K562 (cell line): Measurements from ENCODE around the gene SLC2A6. TPM values are rescaled to one million over a fixed set of nuclear protein-coding genes. Genes with fewer than 3 reads are reported as not detected.

ENCODE experiments used
- ARHGAP35 ChIP-seq: fragments of 450-650 bp; IDR thresholded peaks from 2 replicates; pipeline ENCODE4 v1.6.1; 2018; ENCODE audit not compliant: partially characterized antibody
- ARID1B ChIP-seq: fragments of 450-650 bp; IDR thresholded peaks from 2 replicates; pipeline ENCODE4 v1.6.1; 2016; ENCODE audit warnings: antibody characterized with exemption, mild to moderate bottlenecking, inconsistent platforms
- BDP1 ChIP-seq: IDR thresholded peaks from 3 replicates; pipeline ENCODE4 v1.6.1; 2011; ENCODE audit not compliant: insufficient read length, insufficient read depth
- BHLHE40 ChIP-seq: IDR thresholded peaks from 2 replicates; pipeline ENCODE4 v1.6.1; 2011; ENCODE audit warnings: low read length, improper control_type of control experiment
- CREB1 ChIP-seq, 2 experiments: sonication (generic) in 1 of 2; formaldehyde crosslinking in 1 of 2; IDR thresholded peaks; 2 replicates each; pipeline versions ENCODE4 v1.6.1 to v1.8.0; 2012 to 2022; ENCODE audit warnings: inconsistent platforms in 1 of 2, mild to moderate bottlenecking in 1 of 2, missing genetic modification reagents in 1 of 2, moderate library complexity in 1 of 2
- DNMT1 ChIP-seq: fragments of 450-650 bp; IDR thresholded peaks from 2 replicates; pipeline ENCODE4 v1.6.1; 2016; ENCODE audit warnings: antibody characterized with exemption, mild to moderate bottlenecking
- HMBOX1 ChIP-seq: sonication (generic); IDR thresholded peaks from 2 replicates; pipeline ENCODE4 v1.6.1; 2016
- KLF1 ChIP-seq: fragments of 450-650 bp; IDR thresholded peaks from 2 replicates; pipeline ENCODE4 v1.6.1; 2016; ENCODE audit warnings: missing genetic modification characterization, missing compliant biosample characterization
- L3MBTL2 ChIP-seq: fragments of 450-650 bp; IDR thresholded peaks from 2 replicates; pipeline ENCODE4 v1.6.1; 2016; ENCODE audit warnings: mild to moderate bottlenecking, moderate library complexity
- LCOR ChIP-seq: sonication (generic); formaldehyde crosslinking; IDR thresholded peaks from 2 replicates; pipeline ENCODE4 v1.8.0; 2022; ENCODE audit warnings: mild to moderate bottlenecking, missing genetic modification reagents
- SMAD3 ChIP-seq: fragments of 450-650 bp; formaldehyde crosslinking; conservative IDR thresholded peaks from 2 replicates; pipeline ENCODE4 v1.4.0; 2020; ENCODE audit warnings: mild to moderate bottlenecking
- SP1 ChIP-seq: sonication (generic); formaldehyde crosslinking; IDR thresholded peaks from 2 replicates; pipeline ENCODE4 v1.8.1; 2022; ENCODE audit warnings: mild to moderate bottlenecking, missing genetic modification reagents
- TAF1 ChIP-seq: IDR thresholded peaks from 2 replicates; pipeline ENCODE4 v1.6.1; 2011; ENCODE audit warnings: mild to moderate bottlenecking, low read length, moderate library complexity; ENCODE audit not compliant: insufficient read depth, control insufficient read depth, severe bottlenecking; ENCODE audit errors: extremely low read depth
- TCF3 ChIP-seq: sonication (generic); formaldehyde crosslinking; IDR thresholded peaks from 2 replicates; pipeline ENCODE4 v1.4.0; 2020; ENCODE audit warnings: mild to moderate bottlenecking, missing genetic modification reagents
- TEAD4 ChIP-seq, 2 experiments: sonication (generic) in 1 of 2; formaldehyde crosslinking in 1 of 2; IDR thresholded peaks; 2 replicates each; pipeline versions ENCODE4 v1.6.1 to v1.8.0; 2012 to 2022; ENCODE audit warnings: borderline replicate concordance in 1 of 2, inconsistent platforms in 1 of 2, low read length in 1 of 2, mild to moderate bottlenecking in 1 of 2, missing genetic modification reagents in 1 of 2
- ZBTB1 ChIP-seq: sonication (generic); formaldehyde crosslinking; IDR thresholded peaks from 2 replicates; pipeline ENCODE4 v1.8.1; 2023; ENCODE audit warnings: missing genetic modification reagents, low read depth, mild to moderate bottlenecking, borderline replicate concordance
- ZNF609 ChIP-seq: sonication (generic); formaldehyde crosslinking; IDR thresholded peaks from 2 replicates; pipeline ENCODE4 v1.8.1; 2023; ENCODE audit warnings: missing genetic modification reagents, mild to moderate bottlenecking, borderline replicate concordance
- ZNF830 ChIP-seq: fragments of 250-450 bp; sonication (Bioruptor Pico); IDR thresholded peaks from 2 replicates; pipeline ENCODE4 v1.5.0; 2021; ENCODE audit warnings: mild to moderate bottlenecking
- polyA plus RNA-seq, 8 experiments: library from polyadenylated mRNA; depleted of rRNA in 4 of 8; stranded (reverse) in 5 of 8; unstranded in 3 of 8; fragments of >200 nt; fragmentation: Nextera tagmentation in 2 of 8; fragmentation: Illumina TruSeq in 1 of 8; extraction: Ambion mirVana in 2 of 8; extraction: Trizol in 1 of 8; gene quantifications; 2 replicates each; pipeline versions ENCODE4 v1.2.1 to v1.2.3, GENCODE V29; 2011 to 2014; ENCODE audit warnings: inconsistent platforms in 1 of 8, missing spikeins in 1 of 8
- total RNA-seq, 7 experiments: library from RNA; depleted of rRNA in 6 of 7; stranded (reverse); fragments of >200 nt in 6 of 7; fragmentation: Illumina TruSeq in 2 of 7; extraction: Trizol in 2 of 7; gene quantifications; 2 replicates each; pipeline versions ENCODE4 v1.2.1 to v1.2.3, GENCODE V29; 2011 to 2021; ENCODE audit warnings: low replicate concordance in 1 of 7
- TF ChIP-seq, protein P1 (sequence below), 2 experiments: IDR thresholded peaks; 2 replicates each; pipeline ENCODE4 v1.6.1; 2011; ENCODE audit warnings: borderline replicate concordance in 1 of 2, control low read depth in 1 of 2, low read depth in 1 of 2, low read length in 1 of 2, mild to moderate bottlenecking in 1 of 2, mixed read lengths in 1 of 2, moderate library complexity in 1 of 2; ENCODE audit not compliant: insufficient read depth in 1 of 2, insufficient read length in 1 of 2, poor library complexity in 1 of 2, severe bottlenecking in 1 of 2; ENCODE audit errors: extremely low read depth in 1 of 2
- TF ChIP-seq, protein P2 (sequence below): sonication (generic); formaldehyde crosslinking; IDR thresholded peaks from 2 replicates; pipeline ENCODE4 v1.8.1; 2023; ENCODE audit warnings: mild to moderate bottlenecking, missing genetic modification reagents, moderate library complexity

Gene SLC2A6
- total and polyA plus RNA-seq, 9 of the 15 experiments (the other 6 are each of a cell fraction or from before 2014, with no cell fraction given), result 0.04 to 0.38 (median 0.09) TPM; not detected in 3

DNA sequence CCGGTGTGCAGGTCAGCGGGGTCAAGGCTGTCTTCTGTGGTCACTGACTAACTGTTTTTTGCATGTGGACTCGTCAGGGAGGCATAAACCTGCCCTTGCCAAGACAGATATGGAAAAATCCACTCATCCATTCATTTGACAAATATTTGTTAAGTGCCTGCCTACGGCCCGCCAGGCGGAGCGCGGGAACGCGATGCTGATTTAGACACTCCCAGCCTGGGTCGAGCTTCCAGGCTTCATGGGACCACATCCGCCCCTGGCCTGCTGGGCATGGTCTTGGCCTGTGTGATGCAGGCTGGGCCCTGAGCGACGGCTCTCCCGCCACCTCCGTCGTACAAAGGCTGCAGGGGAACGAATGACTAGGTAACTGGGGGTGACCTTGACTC, 27.7 kb upstream of the SLC2A6 start (continued):
- 0 out of 2 replicates have a peak, but pooled peaks have one; percentile 45 for TF ChIP-seq ZNF609 (CRISPR knock-in tag)
- TF ChIP-seq BDP1, result no peak
- peak; percentile 60; the same call in 1 of the 2 replicates for TF ChIP-seq TCF3 (CRISPR knock-in tag)
- TF ChIP-seq CREB1 (IDR thresholded peaks at IDR 0.05), result no peak
- no peak for TF ChIP-seq CREB1 (CRISPR knock-in tag; IDR thresholded peaks at IDR 0.05)
- peak; percentile 57 for TF ChIP-seq BHLHE40
- TF ChIP-seq ARHGAP35, result no peak
- TF ChIP-seq TEAD4 (IDR thresholded peaks at IDR 0.05; ENCODE audit: low read length), result peak; percentile 50; the same call in 1 of the 2 replicates
- TF ChIP-seq TEAD4 (CRISPR knock-in tag; IDR thresholded peaks at IDR 0.05; ENCODE audit: borderline replicate concordance), result 0 out of 2 replicates have a peak, but pooled peaks have one; percentile 35
- TF ChIP-seq KLF1 (tag), result no peak
- TF ChIP-seq, protein P1, sequence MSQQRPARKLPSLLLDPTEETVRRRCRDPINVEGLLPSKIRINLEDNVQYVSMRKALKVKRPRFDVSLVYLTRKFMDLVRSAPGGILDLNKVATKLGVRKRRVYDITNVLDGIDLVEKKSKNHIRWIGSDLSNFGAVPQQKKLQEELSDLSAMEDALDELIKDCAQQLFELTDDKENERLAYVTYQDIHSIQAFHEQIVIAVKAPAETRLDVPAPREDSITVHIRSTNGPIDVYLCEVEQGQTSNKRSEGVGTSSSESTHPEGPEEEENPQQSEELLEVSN (IDR thresholded peaks at IDR 0.05; ENCODE audit: borderline replicate concordance in 1 of 2, extremely low read depth in 1 of 2, insufficient read depth in 1 of 2, insufficient read length in 1 of 2, low read depth in 1 of 2, low read length in 1 of 2, poor library complexity in 1 of 2, severe bottlenecking in 1 of 2), result peak in 1 of 2 experiments; percentile 31
- peak; percentile 78 for TF ChIP-seq HMBOX1
- TF ChIP-seq L3MBTL2, result peak; percentile 26; the same call in 1 of the 2 replicates
- peak; percentile 6; the same call in 1 of the 2 replicates for TF ChIP-seq ARID1B
- TF ChIP-seq ZBTB1, result 0 out of 2 replicates have a peak, but pooled peaks have one; percentile 63
- no peak for TF ChIP-seq ZNF830
- TF ChIP-seq, protein P2, sequence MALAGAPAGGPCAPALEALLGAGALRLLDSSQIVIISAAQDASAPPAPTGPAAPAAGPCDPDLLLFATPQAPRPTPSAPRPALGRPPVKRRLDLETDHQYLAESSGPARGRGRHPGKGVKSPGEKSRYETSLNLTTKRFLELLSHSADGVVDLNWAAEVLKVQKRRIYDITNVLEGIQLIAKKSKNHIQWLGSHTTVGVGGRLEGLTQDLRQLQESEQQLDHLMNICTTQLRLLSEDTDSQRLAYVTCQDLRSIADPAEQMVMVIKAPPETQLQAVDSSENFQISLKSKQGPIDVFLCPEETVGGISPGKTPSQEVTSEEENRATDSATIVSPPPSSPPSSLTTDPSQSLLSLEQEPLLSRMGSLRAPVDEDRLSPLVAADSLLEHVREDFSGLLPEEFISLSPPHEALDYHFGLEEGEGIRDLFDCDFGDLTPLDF (CRISPR knock-in tag), result no peak
- 0 out of 2 replicates have a peak, but pooled peaks have one; percentile 24 for TF ChIP-seq SP1 (CRISPR knock-in tag)
- no peak for TF ChIP-seq DNMT1
- 0 out of 2 replicates have a peak, but pooled peaks have one; percentile 50 for TF ChIP-seq LCOR (CRISPR knock-in tag)
- TF ChIP-seq TAF1, result no peak
- no peak for TF ChIP-seq SMAD3
